IPS DF 19.7 (cell line): ENCODE results near the gene C17orf100.

ENCODE experiments used
- DNase-seq: peaks from one replicate; pipeline ENCODE4 v3.0.0-alpha.2; 2013; ENCODE audit warnings: low read depth, low spot score

C17orf100 gene

GRCh38 chr17:6651354-6651918 is at the start of gene C17orf100, which contains the start of gene MED31:
C17orf100 (plus strand) TSS chr17:6651762; CDS start chr17:6651914, 152 bp downstream.
MED31 (minus strand) TSS chr17:6651605; CDS start chr17:6651528, 77 bp downstream.
- DNase-seq, result peak; percentile 86

DNA sequence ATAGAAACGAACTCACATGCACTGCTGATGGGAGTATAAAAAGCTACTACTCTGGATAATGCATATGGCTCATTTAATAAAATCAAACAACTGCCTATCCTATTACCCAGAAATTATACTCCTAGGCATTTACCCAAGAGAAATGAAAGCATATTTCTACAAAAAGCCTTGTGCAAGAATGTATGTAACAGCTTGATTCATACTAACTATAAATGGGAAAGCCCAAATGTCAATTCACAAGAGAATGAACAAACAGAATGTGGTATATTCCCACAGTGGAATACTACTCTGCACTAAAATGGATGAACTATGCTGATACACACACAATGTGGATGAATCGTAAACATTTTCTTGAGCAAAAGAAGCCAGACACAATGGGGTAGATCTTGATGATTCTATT is 49.4 kb upstream of the C17orf100 start:
- no peak for DNase-seq

GRCh38 chr17:6603744-6604325 is 47.7 kb upstream of the C17orf100 start:
- no peak for DNase-seq

- DNase-seq, result no peak
These were observed 46.4 kb upstream of the C17orf100 start for GRCh38 chr17:6605142-6605541.

DNA sequence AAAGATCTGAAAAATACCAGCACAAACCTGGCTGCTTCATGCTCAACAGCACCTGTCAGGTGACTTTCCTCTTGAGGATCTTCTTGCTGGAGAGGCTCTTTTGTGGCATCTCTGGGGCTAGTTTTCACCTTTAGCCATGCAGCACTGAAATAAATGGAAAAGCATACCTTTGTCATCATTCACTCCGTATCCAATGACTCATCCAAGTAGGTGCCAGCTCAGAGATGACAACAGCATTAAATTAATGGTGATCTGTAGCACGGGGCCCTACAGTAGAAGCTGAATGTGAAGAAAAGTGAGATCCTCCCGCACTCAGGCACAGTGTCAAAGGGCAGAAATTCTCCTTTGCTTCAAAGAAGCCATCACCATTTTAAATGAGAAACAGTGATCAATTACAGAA is 43.2 kb upstream of the C17orf100 start:
- no peak for DNase-seq

DNA sequence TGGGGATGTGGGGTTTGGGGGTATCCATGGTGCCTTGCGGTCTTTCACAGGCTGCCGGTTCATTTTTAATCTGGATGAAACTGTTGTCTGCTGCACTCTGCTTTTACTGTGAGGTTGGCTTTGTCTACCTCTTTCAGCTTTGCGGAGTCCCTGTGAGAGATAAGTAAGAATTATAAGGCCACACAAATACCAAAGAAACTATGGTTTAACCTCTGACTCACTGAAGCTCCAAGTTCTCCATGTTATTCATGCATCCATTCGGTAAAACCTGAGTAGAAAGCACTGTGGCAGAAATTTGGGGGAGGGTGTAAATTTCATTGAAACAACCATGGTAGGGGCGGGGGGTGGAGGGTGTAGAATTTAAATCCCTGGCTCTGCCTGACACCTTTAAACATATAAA is 41.6 kb upstream of the C17orf100 start:
- no peak for DNase-seq

GRCh38 chr17:6611231-6611630 is 40.3 kb upstream of the C17orf100 start:
- no peak for DNase-seq

GRCh38 chr17:6623941-6624340 is 27.6 kb upstream of the C17orf100 start:
- DNase-seq, result no peak

DNA sequence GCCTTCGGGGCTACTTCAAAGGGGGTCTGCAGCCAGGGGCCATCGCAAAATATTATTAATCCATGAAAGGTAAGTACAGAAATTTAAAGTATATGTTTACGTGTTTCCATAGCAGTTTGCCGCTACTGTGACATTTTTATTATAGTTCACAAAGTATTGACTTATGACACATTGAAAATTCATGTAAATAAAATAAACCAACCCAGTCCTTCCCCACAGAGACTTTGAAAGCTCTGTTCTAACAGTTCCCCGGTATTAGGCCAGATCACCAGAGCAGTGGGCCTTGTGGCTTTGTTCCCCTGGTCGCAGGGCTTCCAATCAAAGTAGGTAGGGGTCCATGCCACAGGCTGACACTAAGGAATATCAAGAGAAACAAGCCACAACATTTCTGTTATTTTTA is 24.9 kb upstream of the C17orf100 start:
- no peak for DNase-seq

DNA sequence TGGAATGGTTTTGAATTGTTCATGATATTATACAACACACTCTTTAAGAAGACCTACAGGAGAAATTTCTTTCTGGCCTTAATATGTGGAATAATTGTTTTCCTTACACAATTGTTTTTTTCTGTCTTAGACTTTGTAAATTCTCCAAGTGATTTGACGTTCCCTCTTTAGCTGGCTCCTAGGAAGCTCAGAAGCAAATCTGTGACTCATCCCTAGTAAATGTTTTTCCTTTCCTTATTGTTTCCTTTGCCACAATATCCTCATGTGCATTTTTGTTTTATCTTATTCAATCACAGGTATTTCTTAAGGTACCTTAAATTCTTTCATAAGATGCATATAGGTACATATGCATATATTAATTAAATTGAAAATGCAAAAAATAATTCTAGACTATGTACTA is 24.5 kb upstream of the C17orf100 start:
- no peak for DNase-seq

DNA sequence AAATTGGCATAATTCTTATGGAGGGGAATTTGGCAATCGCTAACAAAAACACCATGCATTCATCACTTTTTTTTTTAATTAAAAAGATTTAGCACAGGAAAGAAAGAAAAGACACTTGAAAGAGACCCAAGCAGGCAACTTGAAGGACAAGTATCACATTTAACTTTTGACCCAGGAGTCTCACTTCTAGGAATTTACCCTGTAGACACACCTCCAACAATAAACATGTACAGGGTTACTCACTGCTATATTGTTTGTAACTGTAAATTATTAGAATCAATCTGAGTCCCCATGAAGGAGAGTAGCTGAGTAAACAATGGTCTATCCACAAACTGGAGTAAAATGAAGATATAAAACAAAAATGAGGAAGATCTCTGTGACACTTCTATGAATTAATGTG is 21.2 kb upstream of the C17orf100 start:
- DNase-seq, result no peak

- DNase-seq, result no peak
These were observed 19.0 kb upstream of the C17orf100 start for GRCh38 chr17:6632530-6632929.

- no peak for DNase-seq
These were observed 18.3 kb upstream of the C17orf100 start for GRCh38 chr17:6633263-6633662.

GRCh38 chr17:6636105-6636504 is 15.5 kb upstream of the C17orf100 start:
- no peak for DNase-seq

DNA sequence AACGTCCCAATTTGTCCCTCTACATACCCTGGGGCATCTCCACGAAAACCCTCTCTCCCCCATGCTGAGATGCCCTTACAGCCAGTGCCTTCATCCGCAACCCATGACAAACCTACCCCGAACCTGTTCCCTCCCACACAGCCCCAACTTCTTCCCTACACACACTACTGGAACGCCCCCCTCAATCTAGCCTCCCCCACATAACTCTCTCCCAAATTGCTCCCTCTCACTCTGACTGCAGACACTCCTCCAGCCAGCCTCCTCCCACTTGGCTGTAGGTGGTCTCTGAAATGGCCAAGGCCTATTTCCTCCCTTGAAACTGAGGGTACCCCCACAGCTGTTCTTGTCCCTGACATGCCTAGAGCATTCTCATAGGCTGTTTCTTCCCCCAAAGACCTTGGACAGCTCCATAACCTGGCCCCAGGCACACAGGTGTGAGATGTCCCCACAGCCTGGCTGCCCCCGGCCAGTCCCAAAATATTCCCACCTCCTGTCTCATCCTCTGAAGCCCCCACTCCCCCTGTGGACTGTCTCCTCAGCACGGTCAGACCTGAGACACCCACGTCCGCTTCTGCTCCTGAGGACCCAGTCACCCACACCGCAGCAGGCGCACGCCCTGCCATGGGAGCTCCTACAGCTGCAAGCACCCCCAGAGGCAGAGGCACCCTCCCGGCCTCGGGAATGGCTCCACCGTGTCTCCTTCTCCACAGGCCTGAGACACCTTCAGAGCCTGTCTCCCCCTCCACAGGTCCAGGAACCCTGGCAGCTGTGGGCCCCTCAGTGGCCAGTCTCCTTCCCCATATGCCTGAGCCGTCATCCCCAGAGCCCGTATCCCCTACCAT is 14.7 kb upstream of the C17orf100 start:
- no peak for DNase-seq

GRCh38 chr17:6637458-6637840 is 14.1 kb upstream of the C17orf100 start:
- no peak for DNase-seq

GRCh38 chr17:6638046-6638908 is 13.3 kb upstream of the C17orf100 start:
- DNase-seq, result no peak

- DNase-seq, result no peak
These were observed 12.5 kb upstream of the C17orf100 start for GRCh38 chr17:6639014-6639585.

DNA sequence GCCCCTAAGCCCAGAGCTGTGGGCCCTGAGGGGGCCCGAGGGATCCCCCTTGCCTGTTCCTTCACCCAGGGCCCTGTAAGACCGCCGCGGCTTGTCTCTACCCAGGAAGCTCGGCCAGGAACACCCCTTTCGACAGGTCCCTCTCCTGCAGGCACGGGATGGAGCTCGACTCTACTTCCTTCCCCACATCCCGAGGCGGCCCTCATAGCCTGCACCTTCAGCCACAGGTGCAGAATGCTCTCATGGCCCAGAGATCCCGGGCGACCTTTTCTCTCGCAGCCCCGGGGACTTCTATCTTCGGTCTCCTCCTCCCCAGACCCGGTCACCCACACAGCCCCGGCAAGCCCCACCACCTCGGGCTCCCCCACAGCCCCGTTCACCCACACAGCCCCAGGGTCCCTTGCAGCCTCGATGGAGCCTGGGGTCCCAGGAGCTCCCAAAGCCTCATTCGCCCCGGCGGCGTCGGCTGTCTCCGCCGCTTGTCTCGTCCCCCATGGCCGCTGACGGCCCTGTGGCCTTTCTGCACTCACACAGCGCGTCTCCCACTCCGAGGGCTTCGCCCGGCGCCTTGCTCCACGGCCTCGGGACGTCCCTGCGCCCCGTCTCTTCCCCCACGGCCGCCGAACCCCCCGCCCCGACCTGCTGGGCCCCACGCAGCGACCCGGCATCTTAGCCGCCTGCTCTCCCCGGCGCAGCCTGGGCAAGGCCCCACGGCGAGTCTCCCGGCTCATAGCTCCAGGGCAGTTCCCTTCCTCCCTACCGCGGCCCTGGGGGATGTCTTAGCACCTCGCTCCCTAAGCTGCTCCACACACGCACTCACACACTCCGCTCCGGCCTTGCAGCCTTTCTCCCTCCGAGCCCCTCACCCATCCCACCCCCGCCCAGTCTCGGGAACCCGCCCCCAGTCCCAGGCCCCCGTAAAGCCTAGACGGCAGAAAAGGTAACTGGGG is 11.7 kb upstream of the C17orf100 start:
- no peak for DNase-seq

DNA sequence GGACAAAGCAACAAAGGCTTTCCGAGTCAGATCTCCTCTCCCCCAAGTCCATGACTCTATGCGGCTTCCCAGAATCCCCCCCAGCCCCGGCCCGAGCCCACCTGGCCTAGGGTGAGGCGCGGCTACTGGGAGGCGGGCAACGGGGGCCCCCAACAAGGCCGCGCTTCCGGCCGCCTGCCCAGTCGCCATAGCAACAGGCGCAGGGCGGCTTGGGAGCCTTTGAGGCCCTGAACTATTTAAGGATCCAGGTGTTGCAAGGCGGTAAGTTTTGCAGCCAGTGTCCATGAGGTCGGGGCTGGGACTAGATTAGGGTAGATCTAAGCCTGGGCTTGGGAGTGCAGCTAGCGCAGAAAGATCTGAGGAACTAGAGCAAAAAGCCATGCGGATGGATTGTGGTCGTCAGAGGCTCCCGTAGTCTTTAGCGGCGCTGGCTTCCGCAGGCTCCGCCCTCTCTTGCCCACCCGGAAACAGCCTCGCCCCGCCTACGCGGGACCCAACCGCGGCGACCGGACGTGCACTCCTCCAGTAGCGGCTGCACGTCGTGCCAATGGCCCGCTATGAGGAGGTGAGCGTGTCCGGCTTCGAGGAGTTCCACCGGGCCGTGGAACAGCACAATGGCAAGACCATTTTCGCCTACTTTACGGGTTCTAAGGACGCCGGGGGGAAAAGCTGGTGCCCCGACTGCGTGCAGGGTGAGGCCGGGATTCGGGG is 10.9 kb upstream of the C17orf100 start, which contains the start of the genes KIAA0753 and TXNDC17:
Gene KIAA0753 (minus strand): TSS at position 176 of the 711 bp plus-strand sequence. CDS start 5,608 bp downstream, outside the sequence.
Gene TXNDC17 (plus strand): TSS at position 525 of the 711 bp plus-strand sequence. CDS start 23 bp downstream, at position 548.
- DNase-seq, result no peak
